ENCODE measurements around the gene EPHA3. TPM values are rescaled to one million over a fixed set of nuclear protein-coding genes. Genes with fewer than 3 reads are reported as not detected.

Gene EPHA3
- total RNA-seq, 2 donors from 2014 or later = 0.15 to 0.18 TPM

- H3K27me3 Mint-ChIP-seq (ENCODE audit: insufficient read depth) = no peaks in the 10 kb centered on the region
- no peak overlapping the region for H3K27ac Mint-ChIP-seq
- no peak for DNase-seq
- 90 to 94% methylated on average over 4 to 6 of the region's 6 CpGs for WGBS, 2 experiments (ENCODE audit: insufficient coverage in 1 of 2, insufficient read length in 1 of 2)
- Histone ChIP-seq H3K9ac (ENCODE audit: extremely low read depth, low read length, poor library complexity, severe bottlenecking) (no peak overlapping the region), H3K27me3 (ENCODE audit: control insufficient read depth, insufficient read depth, low read length, poor library complexity, severe bottlenecking) (no peaks in the 10 kb centered on the region), H3K27ac (ENCODE audit: low read depth, low read length) (no peak overlapping the region), H3K4me1 (ENCODE audit: control insufficient read depth, insufficient read depth, low read length) (no peaks in the 10 kb centered on the region), H3K36me3 (ENCODE audit: control insufficient read depth, insufficient read depth, low read length) (no peaks in the 10 kb centered on the region), H3K9me3 (ENCODE audit: control insufficient read depth, low read length) (no peaks in the 10 kb centered on the region), H3K4me3 (ENCODE audit: low read length) (no peak overlapping the region)
- no peaks in the 10 kb centered on the region for H3K9me3 Mint-ChIP-seq
- H3K36me3 Mint-ChIP-seq (ENCODE audit: low read depth) = no peaks in the 10 kb centered on the region
- H3K4me3 Mint-ChIP-seq = no peak overlapping the region
- no peak for TF ChIP-seq CTCF (conservative IDR thresholded peaks at IDR 0.05)
- H3K4me1 Mint-ChIP-seq = no peaks in the 10 kb centered on the region
Observed at GRCh38 chr3:89155811-89156210, 48.4 kb downstream of the EPHA3 start.

- Histone ChIP-seq H3K36me3 (ENCODE audit: control insufficient read depth, insufficient read depth, low read length) (no peaks in the 10 kb centered on the region), H3K4me3 (ENCODE audit: low read length) (no peak overlapping the region), H3K9ac (ENCODE audit: extremely low read depth, low read length, poor library complexity, severe bottlenecking) (no peak overlapping the region), H3K27ac (ENCODE audit: low read depth, low read length) (no peak overlapping the region), H3K4me1 (ENCODE audit: control insufficient read depth, insufficient read depth, low read length) (no peaks in the 10 kb centered on the region), H3K9me3 (ENCODE audit: control insufficient read depth, low read length) (no peaks in the 10 kb centered on the region), H3K27me3 (ENCODE audit: control insufficient read depth, insufficient read depth, low read length, poor library complexity, severe bottlenecking) (no peaks in the 10 kb centered on the region)
- Mint-ChIP-seq H3K27ac (no peak overlapping the region), H3K27me3 (ENCODE audit: insufficient read depth) (no peaks in the 10 kb centered on the region), H3K36me3 (ENCODE audit: low read depth) (no peaks in the 10 kb centered on the region), H3K4me3 (no peak overlapping the region), H3K4me1 (no peaks in the 10 kb centered on the region), H3K9me3 (no peaks in the 10 kb centered on the region)
- WGBS, 2 experiments (ENCODE audit: insufficient coverage in 1 of 2, insufficient read length in 1 of 2) = 97 to 100% methylated on average over 2 to 3 of the region's 3 CpGs
- TF ChIP-seq CTCF (conservative IDR thresholded peaks at IDR 0.05) = no peak
- no peak for DNase-seq
Observed at GRCh38 chr3:89157575-89157974, 50.2 kb downstream of the EPHA3 start.

- H3K9ac ChIP-seq (ENCODE audit: extremely low read depth, low read length, poor library complexity, severe bottlenecking) = no peak overlapping the region
- no peaks in the 10 kb centered on the region for H3K4me1 ChIP-seq (ENCODE audit: control insufficient read depth, insufficient read depth, low read length)
- H3K27me3 ChIP-seq (ENCODE audit: control insufficient read depth, insufficient read depth, low read length, poor library complexity, severe bottlenecking) = no peaks in the 10 kb centered on the region
- H3K36me3 ChIP-seq (ENCODE audit: control insufficient read depth, insufficient read depth, low read length) = no peaks in the 10 kb centered on the region
- WGBS, 2 experiments (ENCODE audit: insufficient coverage in 1 of 2, insufficient read length in 1 of 2) = no CpG with 5 or more reads among the region's 2 CpGs
- no peak overlapping the region for H3K27ac ChIP-seq (ENCODE audit: low read depth, low read length)
- no peak overlapping the region for H3K4me3 ChIP-seq (ENCODE audit: low read length)
- H3K9me3 ChIP-seq (ENCODE audit: control insufficient read depth, low read length) = no peaks in the 10 kb centered on the region
- no peaks in the 10 kb centered on the region for H3K9me3 Mint-ChIP-seq
- H3K4me1 Mint-ChIP-seq = no peaks in the 10 kb centered on the region
- H3K36me3 Mint-ChIP-seq (ENCODE audit: low read depth) = no peaks in the 10 kb centered on the region
- DNase-seq = no peak
- H3K27ac Mint-ChIP-seq = no peak overlapping the region
- H3K27me3 Mint-ChIP-seq (ENCODE audit: insufficient read depth) = no peaks in the 10 kb centered on the region
- no peak overlapping the region for H3K4me3 Mint-ChIP-seq
- TF ChIP-seq CTCF (conservative IDR thresholded peaks at IDR 0.05) = no peak
Observed at GRCh38 chr3:89159605-89160004, 52.2 kb downstream of the EPHA3 start.
